ENCODE measurements around the gene TARDBP. TPM values are rescaled to one million over a fixed set of nuclear protein-coding genes. Genes with fewer than 3 reads are reported as not detected.
A peak's percentile ranks its signal among the peaks of the same experiment; 100 is the strongest.

TARDBP gene
- total and polyA plus RNA-seq, 2 experiments from 2014 or later, result 204 to 313 TPM

DNA sequence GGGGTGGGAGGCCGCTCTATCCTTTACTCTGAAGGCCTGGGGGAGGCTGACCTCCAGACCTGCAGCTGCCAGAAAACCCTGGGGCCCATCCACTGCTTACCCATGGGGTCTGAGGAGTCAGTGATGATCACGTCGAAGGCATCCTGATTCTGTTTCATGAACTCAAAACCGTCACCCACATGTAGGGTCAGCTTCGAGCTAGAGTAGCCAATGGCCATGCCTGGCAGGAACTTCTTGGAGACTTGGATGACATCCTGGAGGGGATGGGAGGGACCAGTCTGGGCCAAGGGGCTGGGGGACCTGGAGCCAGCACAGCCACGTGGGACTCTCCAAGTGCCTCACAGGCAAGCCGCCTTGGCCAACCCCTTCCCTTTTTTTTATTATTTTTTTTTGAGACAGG, 44.0 kb downstream of the TARDBP start (continued):
- TF ChIP-seq, protein P1, sequence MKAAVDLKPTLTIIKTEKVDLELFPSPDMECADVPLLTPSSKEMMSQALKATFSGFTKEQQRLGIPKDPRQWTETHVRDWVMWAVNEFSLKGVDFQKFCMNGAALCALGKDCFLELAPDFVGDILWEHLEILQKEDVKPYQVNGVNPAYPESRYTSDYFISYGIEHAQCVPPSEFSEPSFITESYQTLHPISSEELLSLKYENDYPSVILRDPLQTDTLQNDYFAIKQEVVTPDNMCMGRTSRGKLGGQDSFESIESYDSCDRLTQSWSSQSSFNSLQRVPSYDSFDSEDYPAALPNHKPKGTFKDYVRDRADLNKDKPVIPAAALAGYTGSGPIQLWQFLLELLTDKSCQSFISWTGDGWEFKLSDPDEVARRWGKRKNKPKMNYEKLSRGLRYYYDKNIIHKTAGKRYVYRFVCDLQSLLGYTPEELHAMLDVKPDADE (IDR thresholded peaks at IDR 0.05), result no peak
- TF ChIP-seq JUNB (IDR thresholded peaks at IDR 0.05; ENCODE audit: unreplicated experiment) (no peak), EZH2phosphoT487 (IDR thresholded peaks at IDR 0.05; ENCODE audit: unreplicated experiment) (no peak), EZH2 (IDR thresholded peaks at IDR 0.05; ENCODE audit: low read depth, unreplicated experiment) (no peak), ZNF114 (CRISPR knock-in tag; IDR thresholded peaks at IDR 0.05) (no peak), ZNF331 (CRISPR knock-in tag; IDR thresholded peaks at IDR 0.05; ENCODE audit: low read depth) (no peak), CREB1 (CRISPR knock-in tag; IDR thresholded peaks at IDR 0.05; ENCODE audit: low read depth) (no peak), NANOG (IDR thresholded peaks at IDR 0.05; ENCODE audit: borderline replicate concordance) (no peak), STAT1 (IDR thresholded peaks at IDR 0.05; ENCODE audit: unreplicated experiment) (no peak)
- TF ChIP-seq, protein P2, sequence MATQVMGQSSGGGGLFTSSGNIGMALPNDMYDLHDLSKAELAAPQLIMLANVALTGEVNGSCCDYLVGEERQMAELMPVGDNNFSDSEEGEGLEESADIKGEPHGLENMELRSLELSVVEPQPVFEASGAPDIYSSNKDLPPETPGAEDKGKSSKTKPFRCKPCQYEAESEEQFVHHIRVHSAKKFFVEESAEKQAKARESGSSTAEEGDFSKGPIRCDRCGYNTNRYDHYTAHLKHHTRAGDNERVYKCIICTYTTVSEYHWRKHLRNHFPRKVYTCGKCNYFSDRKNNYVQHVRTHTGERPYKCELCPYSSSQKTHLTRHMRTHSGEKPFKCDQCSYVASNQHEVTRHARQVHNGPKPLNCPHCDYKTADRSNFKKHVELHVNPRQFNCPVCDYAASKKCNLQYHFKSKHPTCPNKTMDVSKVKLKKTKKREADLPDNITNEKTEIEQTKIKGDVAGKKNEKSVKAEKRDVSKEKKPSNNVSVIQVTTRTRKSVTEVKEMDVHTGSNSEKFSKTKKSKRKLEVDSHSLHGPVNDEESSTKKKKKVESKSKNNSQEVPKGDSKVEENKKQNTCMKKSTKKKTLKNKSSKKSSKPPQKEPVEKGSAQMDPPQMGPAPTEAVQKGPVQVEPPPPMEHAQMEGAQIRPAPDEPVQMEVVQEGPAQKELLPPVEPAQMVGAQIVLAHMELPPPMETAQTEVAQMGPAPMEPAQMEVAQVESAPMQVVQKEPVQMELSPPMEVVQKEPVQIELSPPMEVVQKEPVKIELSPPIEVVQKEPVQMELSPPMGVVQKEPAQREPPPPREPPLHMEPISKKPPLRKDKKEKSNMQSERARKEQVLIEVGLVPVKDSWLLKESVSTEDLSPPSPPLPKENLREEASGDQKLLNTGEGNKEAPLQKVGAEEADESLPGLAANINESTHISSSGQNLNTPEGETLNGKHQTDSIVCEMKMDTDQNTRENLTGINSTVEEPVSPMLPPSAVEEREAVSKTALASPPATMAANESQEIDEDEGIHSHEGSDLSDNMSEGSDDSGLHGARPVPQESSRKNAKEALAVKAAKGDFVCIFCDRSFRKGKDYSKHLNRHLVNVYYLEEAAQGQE (IDR thresholded peaks at IDR 0.05; ENCODE audit: unreplicated experiment), result no peak
- TF ChIP-seq, protein P3, sequence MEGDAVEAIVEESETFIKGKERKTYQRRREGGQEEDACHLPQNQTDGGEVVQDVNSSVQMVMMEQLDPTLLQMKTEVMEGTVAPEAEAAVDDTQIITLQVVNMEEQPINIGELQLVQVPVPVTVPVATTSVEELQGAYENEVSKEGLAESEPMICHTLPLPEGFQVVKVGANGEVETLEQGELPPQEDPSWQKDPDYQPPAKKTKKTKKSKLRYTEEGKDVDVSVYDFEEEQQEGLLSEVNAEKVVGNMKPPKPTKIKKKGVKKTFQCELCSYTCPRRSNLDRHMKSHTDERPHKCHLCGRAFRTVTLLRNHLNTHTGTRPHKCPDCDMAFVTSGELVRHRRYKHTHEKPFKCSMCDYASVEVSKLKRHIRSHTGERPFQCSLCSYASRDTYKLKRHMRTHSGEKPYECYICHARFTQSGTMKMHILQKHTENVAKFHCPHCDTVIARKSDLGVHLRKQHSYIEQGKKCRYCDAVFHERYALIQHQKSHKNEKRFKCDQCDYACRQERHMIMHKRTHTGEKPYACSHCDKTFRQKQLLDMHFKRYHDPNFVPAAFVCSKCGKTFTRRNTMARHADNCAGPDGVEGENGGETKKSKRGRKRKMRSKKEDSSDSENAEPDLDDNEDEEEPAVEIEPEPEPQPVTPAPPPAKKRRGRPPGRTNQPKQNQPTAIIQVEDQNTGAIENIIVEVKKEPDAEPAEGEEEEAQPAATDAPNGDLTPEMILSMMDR (conservative IDR thresholded peaks at IDR 0.05; ENCODE audit: low read depth in 2 of 2), result no peak

- Mint-ChIP-seq H3K4me1 (peaks cover 27% of the 10 kb centered on the region), H3K27me3 (ENCODE audit: insufficient read depth, low read depth, poor library complexity) (peaks cover 16% of the 10 kb centered on the region), H3K4me3 (peak overlapping the region; percentile 99; the same call in 2 of the 3 replicates), H3K9me3 (no peaks in the 10 kb centered on the region; the same call in 2 of the 3 replicates), H3K27ac (peak overlapping the region; percentile 31; the same call in 1 of the 2 replicates), H3K36me3 (ENCODE audit: low read depth) (peaks cover 45% of the 10 kb centered on the region)
- Histone ChIP-seq H3K4me3 (no peak overlapping the region), H3K79me2 (replicated peaks; ENCODE audit: insufficient read depth) (peaks cover 27% of the 10 kb centered on the region), H2AFZ (no peak overlapping the region), H3K9me2 (ENCODE audit: insufficient read depth) (no peaks in the 10 kb centered on the region), H4K20me1 (replicated peaks; ENCODE audit: insufficient read depth) (peaks cover 3% of the 10 kb centered on the region), H3K36me3 (ENCODE audit: insufficient read depth) (peaks cover 4% of the 10 kb centered on the region; the same call in 1 of the 2 replicates), H3K4me2 (no peak overlapping the region), H3K4me1 (ENCODE audit: insufficient read depth) (peaks cover 12% of the 10 kb centered on the region), H3K27ac (ENCODE audit: low read depth) (peak overlapping the region; percentile 59; the same call in 1 of the 2 replicates), H3F3A (replicated peaks; ENCODE audit: low read depth) (peaks cover 42% of the 10 kb centered on the region), H3K27me3 (ENCODE audit: insufficient read depth) (no peaks in the 10 kb centered on the region)
- no peak for DNase-seq (ENCODE audit: low spot score)
- no peak for ATAC-seq
- TF ChIP-seq, protein P1 (IDR thresholded peaks at IDR 0.05), result no peak
- TF ChIP-seq, protein P3 (conservative IDR thresholded peaks at IDR 0.05; ENCODE audit: low read depth in 2 of 2), result peak in 1 of 2 experiments; percentile 25; a peak in 2 of 4 replicates
Measured at GRCh38 chr1:11057477-11057876, 45.0 kb downstream of the TARDBP start.
